ELF-1 (cell line): ENCODE measurements around the gene GPR139.

Experiments
- DNase-seq: peaks from one replicate; pipeline ENCODE4 v3.0.0-alpha.2; 2016; ENCODE audit warnings: low read depth, low spot score

GPR139 gene

GRCh38 chr16:20073203-20074098 is at the start of gene GPR139:
Gene GPR139, minus strand, starts transcription at chr16:20073890. Its CDS starts 274 bp downstream, at chr16:20073616.
- peak; percentile 14 for DNase-seq

- no peak for DNase-seq
Observed at GRCh38 chr16:20122011-20122410, 48.3 kb upstream of the GPR139 start.

- DNase-seq: no peak
Observed at GRCh38 chr16:20114356-20114755, 40.7 kb upstream of the GPR139 start.

- no peak for DNase-seq
Observed at GRCh38 chr16:20111143-20111542, 37.5 kb upstream of the GPR139 start.

- DNase-seq: no peak
Observed at GRCh38 chr16:20107083-20107482, 33.4 kb upstream of the GPR139 start.

- no peak for DNase-seq
Observed at GRCh38 chr16:20104563-20105183, 31.0 kb upstream of the GPR139 start.

- DNase-seq: no peak
Observed at GRCh38 chr16:20102521-20102920, 28.8 kb upstream of the GPR139 start.

GRCh38 chr16:20102021-20102420 is 28.3 kb upstream of the GPR139 start:
- no peak for DNase-seq

GRCh38 chr16:20099375-20099774 is 25.7 kb upstream of the GPR139 start:
- DNase-seq: no peak

- DNase-seq: no peak
Observed at GRCh38 chr16:20094157-20094556, 20.5 kb upstream of the GPR139 start.

- no peak for DNase-seq
Observed at GRCh38 chr16:20089246-20089965, 15.7 kb upstream of the GPR139 start.

GRCh38 chr16:20084624-20085226 is 11.0 kb upstream of the GPR139 start:
- DNase-seq: peak; percentile 16

GRCh38 chr16:20079106-20079505 is 5.4 kb upstream of the GPR139 start:
- no peak for DNase-seq

- no peak for DNase-seq
Observed at GRCh38 chr16:20075243-20075642, 1.6 kb upstream of the GPR139 start.

GRCh38 chr16:20074099-20074991 is 655 bp upstream of the GPR139 start:
- peak; percentile 4 for DNase-seq

- no peak for DNase-seq
Observed at GRCh38 chr16:20072874-20073202, 852 bp downstream of the GPR139 start.

- DNase-seq: no peak
Observed at GRCh38 chr16:20072146-20072873, 1.4 kb downstream of the GPR139 start.

- no peak for DNase-seq
Observed at GRCh38 chr16:20064931-20065330, 8.8 kb downstream of the GPR139 start.

- no peak for DNase-seq
Observed at GRCh38 chr16:20064520-20064919, 9.2 kb downstream of the GPR139 start.

- no peak for DNase-seq
Observed at GRCh38 chr16:20061132-20061531, 12.6 kb downstream of the GPR139 start.
